Hepatocyte (in vitro differentiated cells): ENCODE data around the gene GPR155. TPM values are rescaled to one million over a fixed set of nuclear protein-coding genes. Genes with fewer than 3 reads are reported as not detected.

Experiments used
- DNase-seq: peaks from one replicate; pipeline ENCODE4 v3.0.0-alpha.2; 2016; ENCODE audit warnings: low spot score
- H2AFZ ChIP-seq: fragments of 200-600 bp; sonication (generic); 2 replicates; pipeline ENCODE4 v1.6.0; 2016; ENCODE audit warnings: antibody characterized with exemption, mild to moderate bottlenecking
- H3K27ac ChIP-seq: fragments of 200-600 bp; sonication (generic); 2 replicates; pipeline ENCODE4 v1.5.1; 2016; ENCODE audit warnings: mild to moderate bottlenecking
- H3K27me3 ChIP-seq: fragments of 200-600 bp; sonication (generic); 2 replicates; pipeline ENCODE4 v1.6.1; 2016
- H3K36me3 ChIP-seq: fragments of 200-600 bp; sonication (generic); replicated peaks from 2 replicates; pipeline ENCODE4 v1.5.1; 2016; ENCODE audit warnings: low read depth; ENCODE audit not compliant: insufficient read depth
- H3K4me1 ChIP-seq: fragments of 200-600 bp; sonication (generic); 2 replicates; pipeline ENCODE4 v1.5.1; 2016; ENCODE audit warnings: mild to moderate bottlenecking, moderate library complexity; ENCODE audit not compliant: insufficient read depth
- H3K4me2 ChIP-seq: fragments of 200-600 bp; sonication (generic); 2 replicates; pipeline ENCODE4 v1.6.0; 2016
- H3K4me3 ChIP-seq: fragments of 200-600 bp; sonication (generic); 2 replicates; pipeline ENCODE4 v1.5.1; 2016; ENCODE audit warnings: mild to moderate bottlenecking
- H3K79me2 ChIP-seq: fragments of 200-600 bp; sonication (generic); 2 replicates; pipeline ENCODE4 v1.6.0; 2017; ENCODE audit warnings: mild to moderate bottlenecking
- H3K9me2 ChIP-seq: fragments of 200-600 bp; sonication (generic); replicated peaks from 2 replicates; pipeline ENCODE4 v1.6.0; 2017; ENCODE audit warnings: mild to moderate bottlenecking; ENCODE audit not compliant: insufficient read depth
- H3K9me3 ChIP-seq: fragments of 200-600 bp; sonication (generic); 2 replicates; pipeline ENCODE4 v1.5.1; 2016; ENCODE audit warnings: low read depth, mild to moderate bottlenecking
- H4K20me1 ChIP-seq: fragments of 200-600 bp; sonication (generic); 2 replicates; pipeline ENCODE4 v1.6.0; 2016; ENCODE audit warnings: mild to moderate bottlenecking; ENCODE audit not compliant: insufficient read depth, poor library complexity, severe bottlenecking
- CTCF ChIP-seq: fragments of 200-600 bp; sonication (generic); IDR thresholded peaks from 2 replicates; pipeline ENCODE4 v1.5.1; 2016; ENCODE audit warnings: antibody characterized with exemption, mild to moderate bottlenecking; ENCODE audit not compliant: poor library complexity
- EZH2 ChIP-seq: fragments of 200-600 bp; sonication (generic); IDR thresholded peaks from 2 replicates; pipeline ENCODE4 v1.6.1; 2016; ENCODE audit warnings: antibody characterized with exemption, mild to moderate bottlenecking, borderline replicate concordance
- EZH2phosphoT487 ChIP-seq: fragments of 200-600 bp; sonication (generic); IDR thresholded peaks from one replicate; pipeline ENCODE4 v1.6.1; 2018; ENCODE audit warnings: antibody characterized with exemption, mild to moderate bottlenecking, low read depth, moderate library complexity; ENCODE audit not compliant: unreplicated experiment, severe bottlenecking
- WGBS: methylation state at CpG from one replicate; pipeline ENCODE4 v1.1.6; 2016; ENCODE audit warnings: low lambda C conversion rate; ENCODE audit errors: missing lambda C conversion rate; 5-methylcytosine and 5-hydroxymethylcytosine counted together
- polyA plus RNA-seq: library from polyadenylated mRNA; unstranded; fragments of >200 nt; fragmentation: Nextera tagmentation; extraction: Ambion mirVana; gene quantifications from 2 replicates; pipeline ENCODE4 v1.2.1, GENCODE V29; 2016
- total RNA-seq: library from RNA; depleted of rRNA; stranded (reverse); fragments of >200 nt; gene quantifications from 2 replicates; pipeline ENCODE4 v1.2.3, GENCODE V29; 2014

The GPR155 gene
- total and polyA plus RNA-seq, 2 experiments from 2014 or later = 26.1 to 30.0 TPM

GRCh38 chr2:174529916-174530315 is 43.1 kb upstream of the GPR155 start:
- no peaks in the 10 kb centered on the region for H3K79me2 ChIP-seq
- H3K4me3 ChIP-seq = no peak overlapping the region
- H3K4me2 ChIP-seq = no peak overlapping the region
- no peaks in the 10 kb centered on the region for H3K9me2 ChIP-seq
- no peak for TF ChIP-seq EZH2phosphoT487
- TF ChIP-seq EZH2 = no peak
- TF ChIP-seq CTCF = no peak
- H3K27me3 ChIP-seq = no peaks in the 10 kb centered on the region
- H2AFZ ChIP-seq = no peak overlapping the region
- no peak overlapping the region for H3K27ac ChIP-seq
- 84% methylated on average over 4 of the region's 4 CpGs for WGBS
- no peaks in the 10 kb centered on the region for H3K9me3 ChIP-seq
- H3K36me3 ChIP-seq = no peaks in the 10 kb centered on the region
- no peaks in the 10 kb centered on the region for H3K4me1 ChIP-seq
- no peaks in the 10 kb centered on the region for H4K20me1 ChIP-seq
- DNase-seq = no peak

GRCh38 chr2:174527959-174528358 is 41.1 kb upstream of the GPR155 start:
- no peak overlapping the region for H3K4me3 ChIP-seq
- DNase-seq = no peak
- H3K79me2 ChIP-seq = no peaks in the 10 kb centered on the region
- H3K4me1 ChIP-seq = no peaks in the 10 kb centered on the region
- no peaks in the 10 kb centered on the region for H3K9me2 ChIP-seq
- no peak overlapping the region for H3K4me2 ChIP-seq
- TF ChIP-seq EZH2phosphoT487 (no peak), CTCF (no peak), EZH2 (no peak)
- no peak overlapping the region for H2AFZ ChIP-seq
- WGBS = 92% methylated on average over 3 of the region's 3 CpGs
- H3K36me3 ChIP-seq = no peaks in the 10 kb centered on the region
- no peaks in the 10 kb centered on the region for H3K27me3 ChIP-seq
- no peaks in the 10 kb centered on the region for H3K9me3 ChIP-seq
- no peaks in the 10 kb centered on the region for H4K20me1 ChIP-seq
- H3K27ac ChIP-seq = no peak overlapping the region

- 87% methylated on average over 3 of the region's 3 CpGs for WGBS
- Histone ChIP-seq H3K9me2 (no peaks in the 10 kb centered on the region), H2AFZ (no peak overlapping the region), H4K20me1 (no peaks in the 10 kb centered on the region), H3K36me3 (no peaks in the 10 kb centered on the region), H3K4me2 (no peak overlapping the region), H3K9me3 (no peaks in the 10 kb centered on the region), H3K27ac (no peak overlapping the region), H3K4me1 (no peaks in the 10 kb centered on the region), H3K79me2 (no peaks in the 10 kb centered on the region), H3K4me3 (no peak overlapping the region), H3K27me3 (no peaks in the 10 kb centered on the region)
- no peak for DNase-seq
- TF ChIP-seq EZH2phosphoT487 (no peak), CTCF (no peak), EZH2 (no peak)
Measured at GRCh38 chr2:174527101-174527721, 40.4 kb upstream of the GPR155 start.
